ENCODE results near the gene TBX6. TPM values are rescaled to one million over a fixed set of nuclear protein-coding genes. Genes with fewer than 3 reads are reported as not detected.

TBX6 gene
- total RNA-seq, 1 experiment from 2014 or later = 5.1 TPM

GRCh38 chr16:30120340-30121105, 28.8 kb upstream of the TBX6 start:
- DNase-seq (ENCODE audit: low spot score) (no peak), ATAC-seq (no peak)
- no peak for TF ChIP-seq CREB1 (CRISPR knock-in tag; IDR thresholded peaks at IDR 0.05)
- TF ChIP-seq TP53 (CRISPR knock-in tag; IDR thresholded peaks at IDR 0.05) = no peak
- TF ChIP-seq, protein P1, sequence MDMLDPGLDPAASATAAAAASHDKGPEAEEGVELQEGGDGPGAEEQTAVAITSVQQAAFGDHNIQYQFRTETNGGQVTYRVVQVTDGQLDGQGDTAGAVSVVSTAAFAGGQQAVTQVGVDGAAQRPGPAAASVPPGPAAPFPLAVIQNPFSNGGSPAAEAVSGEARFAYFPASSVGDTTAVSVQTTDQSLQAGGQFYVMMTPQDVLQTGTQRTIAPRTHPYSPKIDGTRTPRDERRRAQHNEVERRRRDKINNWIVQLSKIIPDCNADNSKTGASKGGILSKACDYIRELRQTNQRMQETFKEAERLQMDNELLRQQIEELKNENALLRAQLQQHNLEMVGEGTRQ (CRISPR knock-in tag; IDR thresholded peaks at IDR 0.05) = no peak
- 0 out of 2 replicates have a peak, but pooled peaks have one; percentile 28 for TF ChIP-seq ZNF121 (CRISPR knock-in tag; IDR thresholded peaks at IDR 0.05)
- no peak for TF ChIP-seq ESRRA (CRISPR knock-in tag; IDR thresholded peaks at IDR 0.05; ENCODE audit: borderline replicate concordance)
- TF ChIP-seq, protein P2, sequence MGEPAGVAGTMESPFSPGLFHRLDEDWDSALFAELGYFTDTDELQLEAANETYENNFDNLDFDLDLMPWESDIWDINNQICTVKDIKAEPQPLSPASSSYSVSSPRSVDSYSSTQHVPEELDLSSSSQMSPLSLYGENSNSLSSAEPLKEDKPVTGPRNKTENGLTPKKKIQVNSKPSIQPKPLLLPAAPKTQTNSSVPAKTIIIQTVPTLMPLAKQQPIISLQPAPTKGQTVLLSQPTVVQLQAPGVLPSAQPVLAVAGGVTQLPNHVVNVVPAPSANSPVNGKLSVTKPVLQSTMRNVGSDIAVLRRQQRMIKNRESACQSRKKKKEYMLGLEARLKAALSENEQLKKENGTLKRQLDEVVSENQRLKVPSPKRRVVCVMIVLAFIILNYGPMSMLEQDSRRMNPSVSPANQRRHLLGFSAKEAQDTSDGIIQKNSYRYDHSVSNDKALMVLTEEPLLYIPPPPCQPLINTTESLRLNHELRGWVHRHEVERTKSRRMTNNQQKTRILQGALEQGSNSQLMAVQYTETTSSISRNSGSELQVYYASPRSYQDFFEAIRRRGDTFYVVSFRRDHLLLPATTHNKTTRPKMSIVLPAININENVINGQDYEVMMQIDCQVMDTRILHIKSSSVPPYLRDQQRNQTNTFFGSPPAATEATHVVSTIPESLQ (CRISPR knock-in tag; IDR thresholded peaks at IDR 0.05) = no peak
- no peak for TF ChIP-seq ZNF263 (CRISPR knock-in tag; IDR thresholded peaks at IDR 0.05; ENCODE audit: low read depth)
- Mint-ChIP-seq H3K4me3 (no peak overlapping the region), H3K9me3 (no peaks in the 10 kb centered on the region), H3K36me3 (peaks cover 3% of the 10 kb centered on the region; the same call in 1 of the 2 replicates), H3K4me1 (peaks cover 5% of the 10 kb centered on the region), H3K27me3 (ENCODE audit: low read depth) (peaks cover 12% of the 10 kb centered on the region), H3K27ac (no peak overlapping the region)
- ChIA-PET POLR2A (interaction anchor here (0.6 kb wide), 2 partner anchors 8 to 251 kb away, joined by 3 read pairs; no protein-coding TSS in a partner anchor), CTCF (interaction anchor here (0.9 to 2.9 kb wide), 2 partner anchors 8 to 29 kb away, joined by 3 to 27 read pairs; partner anchors contain the start of gene TBX6)

GRCh38 chr16:30119428-30119827, 27.7 kb upstream of the TBX6 start:
- Mint-ChIP-seq H3K27ac (peak overlapping the region; percentile 17; the same call in 1 of the 2 replicates), H3K4me3 (no peak overlapping the region), H3K27me3 (ENCODE audit: low read depth) (peaks cover 7% of the 10 kb centered on the region), H3K36me3 (peaks cover 3% of the 10 kb centered on the region; the same call in 1 of the 2 replicates), H3K4me1 (peaks cover 5% of the 10 kb centered on the region), H3K9me3 (no peaks in the 10 kb centered on the region)
- CTCF ChIA-PET = interaction anchor here (2.9 kb wide), 1 partner anchor 7 kb away, joined by 27 read pairs; no protein-coding TSS in a partner anchor
- TF ChIP-seq SMAD3 (CRISPR knock-in tag; IDR thresholded peaks at IDR 0.05; ENCODE audit: borderline replicate concordance) = no peak
- TF ChIP-seq IRF1 (CRISPR knock-in tag; IDR thresholded peaks at IDR 0.05) = no peak
- no peak for TF ChIP-seq TCF7 (CRISPR knock-in tag; IDR thresholded peaks at IDR 0.05; ENCODE audit: low read depth)
- no peak for TF ChIP-seq ZNF121 (CRISPR knock-in tag; IDR thresholded peaks at IDR 0.05)
- TF ChIP-seq HMGA2 (CRISPR knock-in tag; IDR thresholded peaks at IDR 0.05) = no peak
- TF ChIP-seq ATF3 (CRISPR knock-in tag; conservative IDR thresholded peaks at IDR 0.05) = no peak
- TF ChIP-seq ZNF416 (CRISPR knock-in tag; IDR thresholded peaks at IDR 0.05) = no peak
- TF ChIP-seq HMGXB4 (CRISPR knock-in tag; IDR thresholded peaks at IDR 0.05) = no peak
- TF ChIP-seq, protein P3, sequence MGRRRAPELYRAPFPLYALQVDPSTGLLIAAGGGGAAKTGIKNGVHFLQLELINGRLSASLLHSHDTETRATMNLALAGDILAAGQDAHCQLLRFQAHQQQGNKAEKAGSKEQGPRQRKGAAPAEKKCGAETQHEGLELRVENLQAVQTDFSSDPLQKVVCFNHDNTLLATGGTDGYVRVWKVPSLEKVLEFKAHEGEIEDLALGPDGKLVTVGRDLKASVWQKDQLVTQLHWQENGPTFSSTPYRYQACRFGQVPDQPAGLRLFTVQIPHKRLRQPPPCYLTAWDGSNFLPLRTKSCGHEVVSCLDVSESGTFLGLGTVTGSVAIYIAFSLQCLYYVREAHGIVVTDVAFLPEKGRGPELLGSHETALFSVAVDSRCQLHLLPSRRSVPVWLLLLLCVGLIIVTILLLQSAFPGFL (CRISPR knock-in tag; IDR thresholded peaks at IDR 0.05; ENCODE audit: borderline replicate concordance) = no peak
- POLR2A ChIA-PET = no interaction called here
- DNase-seq (ENCODE audit: low spot score) (no peak), ATAC-seq (no peak)

All from WTC11 (cell line).